ENCODE measurements around the gene FBXO4.

FBXO4 gene

DNA sequence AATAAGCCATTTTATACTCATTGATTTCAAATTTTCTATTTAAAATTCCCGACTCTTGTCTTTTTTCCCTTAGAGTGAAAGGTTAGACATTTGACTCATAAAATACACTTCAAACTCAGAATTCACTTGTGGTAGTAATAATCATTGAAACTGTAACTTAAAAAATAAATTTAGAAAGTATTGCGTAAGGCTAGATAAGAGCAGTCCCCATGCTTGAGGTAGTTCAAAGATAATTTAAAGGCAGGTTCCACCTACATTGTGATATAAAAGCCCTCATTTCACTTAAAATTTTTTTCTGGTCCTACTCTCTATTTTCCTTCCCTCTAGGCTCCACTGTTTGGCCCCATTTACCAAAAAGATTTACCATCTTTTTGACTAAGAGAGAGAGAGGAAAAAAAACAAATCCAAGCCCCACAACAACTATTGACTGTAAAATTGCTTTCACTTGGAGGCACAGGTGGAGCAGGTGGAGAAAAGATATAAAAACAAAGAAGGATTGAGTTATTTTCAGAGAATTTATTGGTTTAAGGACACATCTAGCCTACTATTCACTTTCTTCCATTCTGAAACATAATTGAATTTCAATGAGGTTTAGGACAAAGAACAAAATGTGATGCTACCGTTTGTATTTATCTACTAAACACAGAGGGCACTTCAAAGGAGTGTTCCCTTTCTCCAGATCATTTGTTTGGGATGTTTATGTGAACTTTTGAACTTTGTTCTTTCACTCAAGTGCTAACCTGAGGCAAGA is 61.0 kb downstream of the FBXO4 start:
- no peak for DNase-seq

Measured in NCI-H2029 (cell line).